A673 (cell line): ENCODE data around the gene NFIB. TPM values are rescaled to one million over a fixed set of nuclear protein-coding genes. Genes with fewer than 3 reads are reported as not detected.

Experiments
- BruUV-seq: library from RNA; stranded (reverse); fragments of 400-500 nt; replicated peaks from 2 replicates; lab custom pipeline; 2021; lab: Mats Ljungman, UMichigan
- CTCF ChIA-PET: fragments of 300-600 bp; sonication (Branson Sonifier 250); formaldehyde crosslinking; loops from one replicate; lab custom pipeline; 2022; ENCODE audit warnings: antibody characterized with exemption; lab: Charles Lee
- POLR2A ChIA-PET: fragments of 300-600 bp; sonication (Branson Sonifier 250); formaldehyde crosslinking; loops from one replicate; lab custom pipeline; 2022; ENCODE audit warnings: antibody characterized with exemption; ENCODE audit not compliant: low non-redundant PET; lab: Charles Lee
- DNase-seq: peaks from one replicate; pipeline ENCODE4 v3.0.0-alpha.2; 2015; ENCODE audit warnings: low spot score
- H3K27ac ChIP-seq: fragments of 200-600 bp; sonication (generic); 2 replicates; pipeline ENCODE4 v1.5.1; 2016; ENCODE audit warnings: mixed run types, low read depth, mild to moderate bottlenecking, mixed read lengths, antibody characterized with exemption, low read length; ENCODE audit not compliant: poor library complexity, severe bottlenecking
- H3K27me3 ChIP-seq: fragments of 200-600 bp; sonication (generic); replicated peaks from 2 replicates; pipeline ENCODE4 v1.6.1; 2017; ENCODE audit warnings: mixed run types, low read depth, mild to moderate bottlenecking, mixed read lengths, antibody characterized with exemption, low read length; ENCODE audit not compliant: insufficient read depth, poor library complexity
- H3K36me3 ChIP-seq: fragments of 200-600 bp; sonication (generic); 2 replicates; pipeline ENCODE4 v1.6.1; 2016; ENCODE audit warnings: mixed run types, mild to moderate bottlenecking, mixed read lengths, antibody characterized with exemption, low read length; ENCODE audit not compliant: insufficient read depth, poor library complexity, severe bottlenecking
- H3K4me1 ChIP-seq: fragments of 200-600 bp; sonication (generic); 2 replicates; pipeline ENCODE4 v1.6.1; 2017; ENCODE audit warnings: mixed run types, mild to moderate bottlenecking, mixed read lengths, antibody characterized with exemption, low read length; ENCODE audit not compliant: insufficient read depth, poor library complexity, severe bottlenecking
- H3K4me3 ChIP-seq: fragments of 200-600 bp; sonication (generic); 2 replicates; pipeline ENCODE4 v1.5.1; 2016; ENCODE audit warnings: low read depth, mixed run types, mild to moderate bottlenecking, mixed read lengths, low read length; ENCODE audit not compliant: poor library complexity, severe bottlenecking
- H3K9me3 ChIP-seq: fragments of 200-600 bp; sonication (generic); 2 replicates; pipeline ENCODE4 v1.6.1; 2016; ENCODE audit warnings: mixed run types, low read depth, mild to moderate bottlenecking, mixed read lengths, antibody characterized with exemption, low read length; ENCODE audit not compliant: poor library complexity, severe bottlenecking
- EZH2 ChIP-seq: fragments of 200-600 bp; sonication (generic); IDR thresholded peaks from 2 replicates; pipeline ENCODE4 v1.6.1; 2017; ENCODE audit warnings: borderline replicate concordance, low read depth, mild to moderate bottlenecking, mixed read lengths, antibody characterized with exemption, low read length; ENCODE audit not compliant: poor library complexity, severe bottlenecking
- intact Hi-C: fragments of 100-400 bp; cut with micrococcal nuclease; formaldehyde crosslinking; loops from one replicate; pipeline ENCODE4 v1.10.0; 2022; ENCODE audit not compliant: unreplicated experiment
- total RNA-seq: library from RNA; stranded (reverse); gene quantifications from 2 replicates; pipeline ENCODE4 v1.2.3, GENCODE V29; 2021
- TF ChIP-seq, protein P1 (sequence below): fragments of 300-800, 200-600 bp; sonication (generic); conservative IDR thresholded peaks from 2 replicates; pipeline ENCODE4 v1.5.1; 2017; ENCODE audit warnings: low read depth, mild to moderate bottlenecking, antibody characterized with exemption, low read length, moderate library complexity, mixed read lengths

Gene NFIB
- total RNA-seq, 1 experiment from 2014 or later, result 41.2 TPM

GRCh38 chr9:14283276-14283675, 30.7 kb downstream of the NFIB start:
- Histone ChIP-seq H3K27ac (no peak overlapping the region), H3K9me3 (no peaks in the 10 kb centered on the region), H3K27me3 (no peaks in the 10 kb centered on the region), H3K4me3 (no peak overlapping the region), H3K36me3 (no peaks in the 10 kb centered on the region), H3K4me1 (peaks cover 19% of the 10 kb centered on the region)
- ChIA-PET POLR2A (no interaction called here), CTCF (no interaction called here)
- no TSS peak for BruUV-seq
- TF ChIP-seq, protein P1, sequence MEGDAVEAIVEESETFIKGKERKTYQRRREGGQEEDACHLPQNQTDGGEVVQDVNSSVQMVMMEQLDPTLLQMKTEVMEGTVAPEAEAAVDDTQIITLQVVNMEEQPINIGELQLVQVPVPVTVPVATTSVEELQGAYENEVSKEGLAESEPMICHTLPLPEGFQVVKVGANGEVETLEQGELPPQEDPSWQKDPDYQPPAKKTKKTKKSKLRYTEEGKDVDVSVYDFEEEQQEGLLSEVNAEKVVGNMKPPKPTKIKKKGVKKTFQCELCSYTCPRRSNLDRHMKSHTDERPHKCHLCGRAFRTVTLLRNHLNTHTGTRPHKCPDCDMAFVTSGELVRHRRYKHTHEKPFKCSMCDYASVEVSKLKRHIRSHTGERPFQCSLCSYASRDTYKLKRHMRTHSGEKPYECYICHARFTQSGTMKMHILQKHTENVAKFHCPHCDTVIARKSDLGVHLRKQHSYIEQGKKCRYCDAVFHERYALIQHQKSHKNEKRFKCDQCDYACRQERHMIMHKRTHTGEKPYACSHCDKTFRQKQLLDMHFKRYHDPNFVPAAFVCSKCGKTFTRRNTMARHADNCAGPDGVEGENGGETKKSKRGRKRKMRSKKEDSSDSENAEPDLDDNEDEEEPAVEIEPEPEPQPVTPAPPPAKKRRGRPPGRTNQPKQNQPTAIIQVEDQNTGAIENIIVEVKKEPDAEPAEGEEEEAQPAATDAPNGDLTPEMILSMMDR, result no peak
- no peak for TF ChIP-seq EZH2
- intact Hi-C loops, result no loop called here
- DNase-seq, result no peak

DNA sequence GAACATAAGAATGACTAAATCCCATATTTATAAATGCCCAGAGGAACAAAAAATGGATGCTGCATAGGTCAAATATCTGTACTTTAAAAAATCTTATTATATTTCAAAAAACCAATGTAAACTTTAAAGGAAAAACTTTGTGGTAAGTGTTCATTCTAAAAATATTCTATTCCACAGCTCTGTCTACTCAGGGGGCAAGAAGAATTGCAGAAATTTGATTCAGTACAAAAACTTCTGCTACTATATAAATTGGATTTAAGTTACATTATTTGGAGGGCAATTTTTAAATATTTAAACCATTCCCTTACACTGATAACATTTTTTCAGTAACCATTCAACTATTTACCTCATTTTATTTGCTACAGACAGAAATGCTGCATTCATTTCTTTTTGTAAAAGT, 32.1 kb downstream of the NFIB start:
- DNase-seq, result no peak
- H3K36me3 ChIP-seq, result no peaks in the 10 kb centered on the region
- no peak overlapping the region for H3K27ac ChIP-seq
- no peaks in the 10 kb centered on the region for H3K27me3 ChIP-seq
- intact Hi-C loops, result no loop called here
- no peak overlapping the region for H3K4me3 ChIP-seq
- H3K4me1 ChIP-seq, result peaks cover 24% of the 10 kb centered on the region
- POLR2A ChIA-PET, result no interaction called here
- TF ChIP-seq, protein P1, result no peak
- no peak for TF ChIP-seq EZH2
- BruUV-seq, result no TSS peak
- no peaks in the 10 kb centered on the region for H3K9me3 ChIP-seq
- CTCF ChIA-PET, result no interaction called here

DNA sequence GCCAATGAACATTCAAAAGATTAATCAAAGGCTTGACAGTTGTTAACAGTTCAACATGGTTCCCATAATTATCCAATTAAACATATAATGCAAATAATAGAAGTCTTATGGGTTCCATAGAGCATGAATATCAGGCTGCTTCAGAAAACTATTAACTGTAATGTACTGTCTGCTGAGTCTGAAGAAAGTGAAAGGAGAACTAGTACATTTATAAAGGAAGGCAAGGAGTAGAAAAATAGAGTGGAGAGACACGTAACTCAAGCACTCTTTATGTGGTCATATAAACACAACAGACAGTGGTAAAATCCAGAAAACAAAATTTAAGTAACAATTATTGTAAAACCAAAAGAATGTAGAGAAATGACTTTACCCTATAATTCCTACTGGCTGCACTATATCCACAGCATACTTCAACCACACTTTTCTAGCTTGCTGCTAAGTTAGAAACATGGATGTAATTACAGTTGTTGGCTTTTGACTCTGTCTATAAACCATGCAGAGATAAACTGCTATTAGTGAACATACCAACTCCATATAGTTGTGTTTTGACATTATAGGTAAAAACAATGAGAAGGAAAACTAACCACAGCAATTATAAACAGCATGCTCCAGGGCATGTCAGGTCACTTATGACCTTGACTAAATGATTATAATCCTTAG, 32.7 kb downstream of the NFIB start:
- Histone ChIP-seq H3K27me3 (no peaks in the 10 kb centered on the region), H3K36me3 (no peaks in the 10 kb centered on the region), H3K27ac (peak overlapping the region; percentile 10), H3K9me3 (no peaks in the 10 kb centered on the region), H3K4me3 (no peak overlapping the region), H3K4me1 (peaks cover 26% of the 10 kb centered on the region)
- no peak for DNase-seq
- CTCF ChIA-PET, result no interaction called here
- intact Hi-C loops, result no loop called here
- no TSS peak for BruUV-seq
- TF ChIP-seq EZH2, result no peak
- TF ChIP-seq, protein P1, result no peak
- POLR2A ChIA-PET, result no interaction called here
